ENCODE results near the gene MACROD2. TPM values are rescaled to one million over a fixed set of nuclear protein-coding genes. Genes with fewer than 3 reads are reported as not detected.

The MACROD2 gene
- total RNA-seq, 1 donor from 2014 or later = not detected

DNA sequence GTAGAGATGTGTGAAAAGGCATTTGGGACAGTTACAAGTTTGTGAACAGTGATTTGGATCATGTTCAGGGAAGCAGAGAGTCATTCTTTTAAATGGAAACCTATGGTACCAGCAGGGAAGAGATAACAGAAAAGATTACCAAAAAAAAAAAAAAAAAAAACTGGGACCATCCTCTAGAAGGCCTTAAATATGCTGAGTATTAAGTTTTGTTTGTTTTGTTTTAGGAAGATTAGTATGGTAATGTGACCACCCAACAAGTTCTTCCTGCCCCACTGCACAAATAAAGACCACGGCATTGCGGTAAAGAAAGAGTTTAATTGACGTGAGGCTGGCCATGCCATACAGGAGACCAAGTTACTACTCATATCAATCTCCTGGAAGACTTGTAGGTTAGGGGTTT lies 1631.8 kb downstream of the MACROD2 start:
- Mint-ChIP-seq H3K9me3 (no peaks in the 10 kb centered on the region), H3K4me1 (ENCODE audit: low read depth) (no peaks in the 10 kb centered on the region), H3K36me3 (ENCODE audit: low read depth) (no peaks in the 10 kb centered on the region), H3K27ac (no peak overlapping the region), H3K27me3 (ENCODE audit: insufficient read depth) (no peaks in the 10 kb centered on the region), H3K4me3 (no peak overlapping the region)
- intact Hi-C loops (cut with micrococcal nuclease) = no loop called here
- no peak for DNase-seq (ENCODE audit: low spot score)

DNA sequence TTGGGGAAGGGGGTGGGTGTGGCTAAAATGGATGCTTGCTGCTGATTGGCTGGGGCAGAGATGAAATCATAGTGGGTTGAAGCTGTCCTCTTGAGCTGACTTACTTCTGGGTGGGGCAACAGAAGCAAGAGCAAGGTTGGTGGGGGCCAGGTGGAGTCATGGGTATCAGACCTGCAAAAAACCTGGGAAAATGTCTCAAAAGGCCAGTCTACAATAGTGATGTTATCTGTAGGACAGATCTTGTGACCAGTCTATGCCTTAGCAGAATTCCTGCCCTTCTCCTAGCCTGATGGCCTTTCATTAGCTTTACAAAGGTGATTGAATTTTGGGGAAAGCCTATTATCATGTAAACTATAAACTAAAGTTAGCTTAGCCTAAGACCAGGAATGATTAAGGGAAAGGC lies 1632.2 kb downstream of the MACROD2 start:
- DNase-seq (ENCODE audit: low spot score) = no peak
- intact Hi-C loops (cut with micrococcal nuclease) = no loop called here
- no peaks in the 10 kb centered on the region for H3K4me1 Mint-ChIP-seq (ENCODE audit: low read depth)
- no peaks in the 10 kb centered on the region for H3K27me3 Mint-ChIP-seq (ENCODE audit: insufficient read depth)
- no peaks in the 10 kb centered on the region for H3K36me3 Mint-ChIP-seq (ENCODE audit: low read depth)
- H3K4me3 Mint-ChIP-seq = no peak overlapping the region
- no peak overlapping the region for H3K27ac Mint-ChIP-seq
- H3K9me3 Mint-ChIP-seq = no peaks in the 10 kb centered on the region

DNA sequence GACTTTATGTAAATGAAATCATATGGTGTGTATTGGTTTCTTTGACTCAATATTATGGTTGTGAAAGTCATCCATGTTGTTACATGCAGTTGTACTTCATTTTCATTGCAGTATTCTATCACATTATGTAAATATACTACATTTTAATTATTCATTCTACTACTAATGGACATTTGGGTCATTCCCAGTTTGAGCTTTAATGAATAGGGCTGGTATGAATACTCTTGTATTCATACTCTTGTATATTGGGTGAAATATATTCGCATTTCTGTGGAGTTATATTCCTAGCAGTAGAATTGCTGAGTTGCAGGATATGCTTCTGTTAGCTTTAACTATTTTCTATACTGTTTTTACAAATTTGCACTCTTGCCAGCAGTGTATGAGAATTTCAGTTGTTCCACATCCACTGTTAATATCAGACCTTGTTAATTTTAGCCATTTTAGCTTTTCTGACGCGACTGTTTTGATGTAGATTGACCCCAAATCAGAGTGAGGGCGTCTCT lies 1633.6 kb downstream of the MACROD2 start:
- Mint-ChIP-seq H3K36me3 (ENCODE audit: low read depth) (no peaks in the 10 kb centered on the region), H3K27ac (no peak overlapping the region), H3K4me1 (ENCODE audit: low read depth) (no peaks in the 10 kb centered on the region), H3K9me3 (no peaks in the 10 kb centered on the region), H3K4me3 (no peak overlapping the region), H3K27me3 (ENCODE audit: insufficient read depth) (no peaks in the 10 kb centered on the region)
- DNase-seq (ENCODE audit: low spot score) = no peak
- intact Hi-C loops (cut with micrococcal nuclease) = no loop called here

DNA sequence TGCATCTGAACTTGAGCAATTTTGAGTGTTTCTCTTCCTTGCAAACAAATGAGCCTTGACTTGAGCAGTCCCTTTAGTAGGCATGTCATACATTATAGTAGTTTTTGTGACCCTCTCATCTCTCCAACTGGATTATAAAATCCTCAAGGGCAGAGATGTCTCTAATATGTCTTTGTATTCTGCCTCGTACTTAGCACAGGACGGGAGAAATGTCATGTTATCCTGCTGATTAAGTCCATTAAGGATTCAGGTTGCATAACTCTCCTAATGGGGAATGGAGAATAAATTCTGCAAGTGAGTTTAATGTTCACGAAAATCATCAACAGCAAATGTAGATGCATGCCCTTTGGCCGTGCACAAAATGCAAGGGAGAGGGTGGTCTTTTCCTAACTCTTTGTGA lies 1635.0 kb downstream of the MACROD2 start:
- Mint-ChIP-seq H3K36me3 (ENCODE audit: low read depth) (no peaks in the 10 kb centered on the region), H3K4me3 (no peak overlapping the region), H3K27me3 (ENCODE audit: insufficient read depth) (no peaks in the 10 kb centered on the region), H3K4me1 (ENCODE audit: low read depth) (no peaks in the 10 kb centered on the region), H3K9me3 (no peaks in the 10 kb centered on the region), H3K27ac (no peak overlapping the region)
- intact Hi-C loops (cut with micrococcal nuclease) = no loop called here
- DNase-seq (ENCODE audit: low spot score) = no peak

DNA sequence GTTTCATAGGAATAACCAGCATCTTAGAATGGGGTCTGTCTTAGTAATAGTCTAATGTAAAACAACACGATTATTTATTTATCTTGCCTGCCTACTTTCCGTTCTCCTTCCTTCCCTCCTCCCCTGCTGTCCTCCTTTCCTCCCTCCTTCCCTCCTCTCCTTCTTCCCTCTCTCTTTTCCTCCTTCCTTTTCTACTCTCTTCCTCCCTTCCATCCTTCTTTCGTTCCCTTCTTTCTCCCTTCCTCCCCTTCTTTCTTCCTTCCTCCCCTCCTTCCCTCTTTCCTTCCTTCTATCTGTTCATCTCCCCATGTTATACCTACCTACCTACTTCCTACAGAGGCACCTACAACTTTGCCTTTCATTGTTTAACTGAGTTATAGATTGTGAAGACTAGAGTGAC lies 1637.4 kb downstream of the MACROD2 start:
- Mint-ChIP-seq H3K27ac (no peak overlapping the region), H3K36me3 (ENCODE audit: low read depth) (no peaks in the 10 kb centered on the region), H3K4me1 (ENCODE audit: low read depth) (no peaks in the 10 kb centered on the region), H3K27me3 (ENCODE audit: insufficient read depth) (no peaks in the 10 kb centered on the region), H3K9me3 (no peaks in the 10 kb centered on the region), H3K4me3 (no peak overlapping the region)
- intact Hi-C loops (cut with micrococcal nuclease) = no loop called here
- DNase-seq (ENCODE audit: low spot score) = no peak

DNA sequence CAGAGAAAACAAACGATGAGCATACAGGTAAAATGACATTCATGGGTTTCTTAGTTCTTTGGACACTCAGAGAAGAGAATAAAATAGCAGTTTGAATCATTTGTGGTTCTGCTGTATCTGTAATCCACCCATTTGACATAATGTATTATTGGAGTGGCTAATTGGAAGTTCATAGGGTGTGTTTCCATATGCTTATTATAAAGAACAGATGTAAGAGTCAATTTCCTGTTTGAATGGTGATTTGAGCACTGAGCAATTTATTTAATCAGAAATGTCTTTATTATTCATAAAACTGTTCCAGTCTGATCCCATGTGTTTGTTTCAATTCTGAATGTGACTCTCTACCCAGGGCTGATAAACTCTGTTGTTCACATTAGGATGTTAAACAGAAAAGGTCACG lies 1638.8 kb downstream of the MACROD2 start:
- no peak for DNase-seq (ENCODE audit: low spot score)
- intact Hi-C loops (cut with micrococcal nuclease) = no loop called here
- H3K4me1 Mint-ChIP-seq (ENCODE audit: low read depth) = no peaks in the 10 kb centered on the region
- no peak overlapping the region for H3K27ac Mint-ChIP-seq
- H3K27me3 Mint-ChIP-seq (ENCODE audit: insufficient read depth) = no peaks in the 10 kb centered on the region
- no peak overlapping the region for H3K4me3 Mint-ChIP-seq
- no peaks in the 10 kb centered on the region for H3K9me3 Mint-ChIP-seq
- no peaks in the 10 kb centered on the region for H3K36me3 Mint-ChIP-seq (ENCODE audit: low read depth)

DNA sequence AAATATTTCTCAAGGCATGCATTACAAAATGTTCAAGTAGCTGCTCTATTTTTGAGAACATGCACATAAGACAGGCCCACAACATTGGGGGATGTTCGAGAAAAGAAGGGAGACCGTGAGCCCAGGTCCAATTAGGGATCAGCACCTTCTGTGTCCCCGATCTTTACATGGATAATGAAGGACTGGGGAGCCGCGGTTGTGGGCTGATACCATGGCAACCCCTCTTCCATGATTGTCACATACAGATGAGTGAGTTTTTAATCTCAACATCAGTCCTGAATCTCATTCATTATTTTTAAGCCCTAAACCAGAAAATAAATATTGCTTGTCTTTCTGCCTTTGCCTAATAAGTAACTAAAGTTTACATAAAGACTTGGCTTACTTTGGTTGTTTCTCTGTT lies 1642.2 kb downstream of the MACROD2 start:
- Mint-ChIP-seq H3K27me3 (ENCODE audit: insufficient read depth) (no peaks in the 10 kb centered on the region), H3K4me1 (ENCODE audit: low read depth) (no peaks in the 10 kb centered on the region), H3K4me3 (no peak overlapping the region), H3K27ac (no peak overlapping the region), H3K9me3 (no peaks in the 10 kb centered on the region), H3K36me3 (ENCODE audit: low read depth) (no peaks in the 10 kb centered on the region)
- no peak for DNase-seq (ENCODE audit: low spot score)
- intact Hi-C loops (cut with micrococcal nuclease) = no loop called here

DNA sequence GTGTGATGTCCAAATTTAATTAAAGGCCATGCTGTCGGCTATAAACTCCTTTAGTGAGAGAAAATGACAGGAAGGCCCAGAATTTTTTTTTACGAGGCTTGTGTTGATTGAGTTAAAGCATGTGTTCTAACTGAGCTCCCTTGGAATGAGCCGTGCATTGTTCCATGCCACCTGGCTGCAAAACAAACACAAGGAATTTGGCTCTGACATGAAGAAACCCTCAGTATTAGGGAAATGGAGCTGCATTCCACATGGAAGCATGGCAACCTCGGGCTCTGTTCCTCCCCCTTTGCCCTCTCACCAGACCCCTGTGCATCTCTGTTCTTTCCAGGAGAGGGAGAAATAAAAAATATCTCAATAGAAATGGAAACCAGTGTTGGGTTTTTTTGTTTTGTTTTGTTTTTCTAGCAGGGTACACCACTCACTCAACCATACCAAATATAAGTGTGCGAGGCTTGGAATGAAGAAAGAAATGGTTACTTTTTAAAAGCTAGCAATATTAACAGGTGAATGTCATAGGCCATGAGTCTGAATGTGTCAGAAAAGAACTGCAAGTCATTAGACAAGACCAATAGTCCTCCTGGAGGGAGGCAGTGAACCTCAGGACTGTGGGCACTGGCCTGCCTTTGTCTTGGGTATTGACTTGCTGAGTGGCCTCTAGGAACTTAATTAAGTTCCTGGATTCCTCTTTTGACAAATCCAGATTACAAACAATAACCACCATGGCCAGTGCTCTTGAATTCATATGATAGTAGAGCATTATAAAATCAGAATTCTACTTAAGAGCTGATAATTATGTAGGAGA lies 1642.8 kb downstream of the MACROD2 start:
- Mint-ChIP-seq H3K36me3 (ENCODE audit: low read depth) (no peaks in the 10 kb centered on the region), H3K4me3 (no peak overlapping the region), H3K27ac (no peak overlapping the region), H3K27me3 (ENCODE audit: insufficient read depth) (no peaks in the 10 kb centered on the region), H3K9me3 (no peaks in the 10 kb centered on the region), H3K4me1 (ENCODE audit: low read depth) (no peaks in the 10 kb centered on the region)
- no peak for DNase-seq (ENCODE audit: low spot score)
- intact Hi-C loops (cut with micrococcal nuclease) = no loop called here

DNA sequence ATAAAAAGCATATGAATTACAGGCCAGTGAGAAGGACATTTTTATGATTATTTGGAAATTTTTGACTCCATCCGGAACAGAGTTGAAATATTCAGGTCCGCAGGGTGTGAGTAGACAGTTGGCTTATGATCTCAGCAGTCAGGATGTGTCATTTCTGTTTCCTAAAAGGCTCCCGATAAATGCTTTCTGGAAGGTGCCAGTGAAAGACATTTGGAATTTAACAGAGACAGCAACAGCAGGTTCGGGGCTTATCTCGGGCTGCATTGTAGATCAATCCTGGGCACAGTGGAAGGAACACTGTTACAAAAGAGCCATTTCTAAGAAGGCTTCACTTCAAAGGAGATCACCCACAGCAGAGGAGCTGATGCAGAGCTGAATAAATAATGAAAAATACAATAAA lies 1643.5 kb downstream of the MACROD2 start:
- DNase-seq (ENCODE audit: low spot score) = no peak
- no peaks in the 10 kb centered on the region for H3K36me3 Mint-ChIP-seq (ENCODE audit: low read depth)
- no peak overlapping the region for H3K27ac Mint-ChIP-seq
- no peaks in the 10 kb centered on the region for H3K27me3 Mint-ChIP-seq (ENCODE audit: insufficient read depth)
- H3K9me3 Mint-ChIP-seq = no peaks in the 10 kb centered on the region
- intact Hi-C loops (cut with micrococcal nuclease) = no loop called here
- no peak overlapping the region for H3K4me3 Mint-ChIP-seq
- H3K4me1 Mint-ChIP-seq (ENCODE audit: low read depth) = no peaks in the 10 kb centered on the region

DNA sequence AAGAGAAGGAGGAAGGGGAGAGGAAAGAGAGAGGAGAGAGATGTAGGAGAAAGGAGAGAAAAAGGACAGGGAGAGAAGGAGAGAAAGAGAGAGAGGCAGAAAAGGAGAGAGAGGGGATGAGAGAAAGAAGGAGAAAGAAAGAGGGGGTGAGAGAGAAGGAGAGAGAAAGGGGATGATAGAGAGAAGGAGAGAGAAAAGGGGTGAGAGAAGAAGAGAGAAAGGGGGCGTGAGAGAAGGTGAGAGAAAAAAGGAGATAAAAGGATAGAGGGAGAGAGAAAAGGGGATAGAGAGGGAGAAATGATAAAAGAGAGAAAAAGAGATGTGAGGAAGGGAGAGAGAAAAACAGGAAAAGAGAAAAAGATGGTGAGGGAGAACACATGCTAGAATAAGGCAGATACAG lies 1644.5 kb downstream of the MACROD2 start:
- H3K4me1 Mint-ChIP-seq (ENCODE audit: low read depth) = no peaks in the 10 kb centered on the region
- H3K36me3 Mint-ChIP-seq (ENCODE audit: low read depth) = no peaks in the 10 kb centered on the region
- no peak for DNase-seq (ENCODE audit: low spot score)
- no peaks in the 10 kb centered on the region for H3K27me3 Mint-ChIP-seq (ENCODE audit: insufficient read depth)
- no peak overlapping the region for H3K27ac Mint-ChIP-seq
- no peaks in the 10 kb centered on the region for H3K9me3 Mint-ChIP-seq
- intact Hi-C loops (cut with micrococcal nuclease) = no loop called here
- no peak overlapping the region for H3K4me3 Mint-ChIP-seq

DNA sequence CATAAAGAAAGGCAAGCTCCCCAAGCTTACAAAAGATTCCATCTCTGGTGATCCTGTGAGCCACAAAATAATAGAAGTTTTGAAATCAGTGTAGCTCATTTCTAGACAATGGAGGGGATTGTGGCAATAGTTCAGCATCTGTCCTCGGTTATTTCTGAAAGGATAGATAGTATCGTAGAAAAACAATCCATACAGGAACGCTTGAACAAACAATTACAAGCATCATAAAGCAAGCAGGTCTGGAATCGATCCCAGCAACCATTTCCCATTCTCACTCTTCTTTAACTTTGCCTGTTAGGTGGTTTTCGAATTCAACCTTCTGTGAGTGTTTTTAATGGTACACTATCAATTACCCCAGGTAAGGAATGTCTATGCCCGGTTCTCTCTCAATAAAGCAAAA lies 1646.8 kb downstream of the MACROD2 start:
- H3K27ac Mint-ChIP-seq = no peak overlapping the region
- H3K27me3 Mint-ChIP-seq (ENCODE audit: insufficient read depth) = no peaks in the 10 kb centered on the region
- no peaks in the 10 kb centered on the region for H3K36me3 Mint-ChIP-seq (ENCODE audit: low read depth)
- H3K9me3 Mint-ChIP-seq = peaks cover 5% of the 10 kb centered on the region
- H3K4me1 Mint-ChIP-seq (ENCODE audit: low read depth) = no peaks in the 10 kb centered on the region
- DNase-seq (ENCODE audit: low spot score) = no peak
- intact Hi-C loops (cut with micrococcal nuclease) = no loop called here
- H3K4me3 Mint-ChIP-seq = no peak overlapping the region

DNA sequence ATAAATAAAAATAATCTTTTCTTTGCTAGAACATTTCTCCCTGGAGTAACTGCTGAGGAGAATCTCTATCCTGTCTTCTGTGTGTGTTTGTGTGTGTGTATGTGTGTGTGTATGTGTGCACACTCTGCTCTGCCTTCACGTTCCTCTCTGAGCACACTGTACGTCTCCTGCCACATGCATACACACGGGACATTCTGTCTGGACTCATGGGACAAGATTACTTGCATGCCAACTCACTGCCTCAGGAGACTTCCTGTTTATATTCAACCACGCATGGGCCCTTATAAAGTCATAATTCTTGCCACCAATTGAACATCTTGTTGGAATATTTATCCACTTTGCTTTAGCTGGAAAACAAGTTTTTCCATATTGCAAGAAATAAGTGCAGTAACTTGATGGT lies 1647.4 kb downstream of the MACROD2 start:
- H3K4me3 Mint-ChIP-seq = no peak overlapping the region
- no peak for DNase-seq (ENCODE audit: low spot score)
- intact Hi-C loops (cut with micrococcal nuclease) = no loop called here

DNA sequence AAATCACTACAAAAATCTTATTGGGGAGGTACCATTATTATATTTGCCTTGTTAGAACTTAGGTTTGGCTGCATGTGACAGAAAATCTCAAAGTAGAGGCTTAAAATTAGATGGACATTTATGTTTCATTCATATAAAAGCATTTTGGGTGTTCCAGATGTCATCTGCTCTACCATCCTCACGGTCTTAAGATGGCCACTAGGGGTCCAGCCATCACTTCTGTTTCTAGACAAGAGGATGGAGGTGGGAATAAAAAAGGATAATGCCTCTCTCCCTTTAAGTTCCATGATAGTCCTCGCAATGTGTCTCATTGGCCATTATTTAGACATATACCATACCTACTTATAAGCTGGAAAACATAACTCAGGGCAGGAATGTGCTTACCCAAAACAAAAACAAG lies 1648.4 kb downstream of the MACROD2 start:
- no peak for DNase-seq (ENCODE audit: low spot score)
- H3K4me1 Mint-ChIP-seq (ENCODE audit: low read depth) = no peaks in the 10 kb centered on the region
- intact Hi-C loops (cut with micrococcal nuclease) = no loop called here
- H3K36me3 Mint-ChIP-seq (ENCODE audit: low read depth) = no peaks in the 10 kb centered on the region
- H3K27me3 Mint-ChIP-seq (ENCODE audit: insufficient read depth) = no peaks in the 10 kb centered on the region
- H3K9me3 Mint-ChIP-seq = peaks cover 6% of the 10 kb centered on the region
- H3K4me3 Mint-ChIP-seq = no peak overlapping the region
- H3K27ac Mint-ChIP-seq = no peak overlapping the region

More for the DNA sequence above, 1647.4 kb downstream of the MACROD2 start:
- no peaks in the 10 kb centered on the region for H3K36me3 Mint-ChIP-seq (ENCODE audit: low read depth)
- no peak overlapping the region for H3K27ac Mint-ChIP-seq
- no peaks in the 10 kb centered on the region for H3K27me3 Mint-ChIP-seq (ENCODE audit: insufficient read depth)
- no peaks in the 10 kb centered on the region for H3K4me1 Mint-ChIP-seq (ENCODE audit: low read depth)
- peaks cover 6% of the 10 kb centered on the region for H3K9me3 Mint-ChIP-seq

DNA sequence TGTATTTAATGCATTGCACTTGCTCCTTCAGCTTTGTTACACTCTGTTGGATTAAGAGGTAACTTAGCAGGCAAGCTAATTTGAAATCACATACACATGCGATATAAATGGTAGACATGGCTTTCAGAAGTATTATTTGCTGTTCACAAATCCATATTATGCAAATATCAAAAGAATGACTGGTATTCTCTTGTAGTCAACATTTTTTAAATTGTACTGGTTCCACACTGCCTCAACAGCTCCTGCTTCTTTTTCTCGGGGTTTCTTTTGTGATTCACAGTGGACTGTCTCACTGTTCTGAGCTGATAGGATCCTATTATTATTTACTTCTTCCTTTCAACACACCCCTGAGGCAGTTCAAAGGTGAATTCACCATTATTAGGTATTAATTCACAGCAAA lies 1650.5 kb downstream of the MACROD2 start:
- Mint-ChIP-seq H3K4me3 (no peak overlapping the region), H3K27me3 (ENCODE audit: insufficient read depth) (no peaks in the 10 kb centered on the region), H3K36me3 (ENCODE audit: low read depth) (no peaks in the 10 kb centered on the region), H3K9me3 (peaks cover 6% of the 10 kb centered on the region), H3K27ac (no peak overlapping the region), H3K4me1 (ENCODE audit: low read depth) (no peaks in the 10 kb centered on the region)
- no peak for DNase-seq (ENCODE audit: low spot score)
- intact Hi-C loops (cut with micrococcal nuclease) = no loop called here
